ENCODE measurements around the gene DSCAML1.

DNA sequence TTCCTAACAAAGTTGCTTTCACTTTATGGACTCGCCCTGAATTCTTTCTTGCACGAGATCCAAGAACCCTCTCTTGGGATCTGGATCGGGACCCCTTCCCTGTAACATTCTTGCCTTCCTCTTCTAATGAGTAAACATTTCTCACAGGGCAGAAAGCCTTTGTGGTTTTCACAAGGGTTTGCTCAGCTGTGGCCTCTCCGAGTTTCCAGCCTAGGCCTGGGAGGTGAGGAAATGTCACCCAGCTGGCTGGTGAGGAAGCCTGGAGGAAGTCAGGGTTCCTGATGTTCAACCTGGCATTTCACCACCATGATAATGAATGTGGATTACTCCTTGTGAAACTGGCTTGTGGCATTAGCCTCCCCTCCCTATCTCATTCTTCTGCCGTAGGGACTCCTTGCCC is 224.9 kb downstream of the DSCAML1 start:
- TF ChIP-seq EZH2phosphoT487 (IDR thresholded peaks at IDR 0.05; ENCODE audit: insufficient read depth, low read depth) (no peak), EZH2 (IDR thresholded peaks at IDR 0.05; ENCODE audit: insufficient read depth, poor library complexity, severe bottlenecking) (no peak)
